Endothelial cell of umbilical vein (primary cell): ENCODE data around the gene GSG1L. TPM values are rescaled to one million over a fixed set of nuclear protein-coding genes. Genes with fewer than 3 reads are reported as not detected.

ENCODE experiments used
- BruUV-seq: library from RNA; stranded (reverse); fragments of 400-500 nt; replicated peaks from 2 replicates; lab custom pipeline; 2021; lab: Mats Ljungman, UMichigan
- CTCF ChIA-PET: fragments of 300-600, 350-600 bp; sonication (Branson Sonifier 250); formaldehyde crosslinking; loops from one replicate; lab custom pipeline; 2021; ENCODE audit warnings: antibody characterized with exemption, inconsistent platforms; lab: Charles Lee
- POLR2A ChIA-PET: fragments of 300-600, 350-600 bp; sonication (Branson Sonifier 250); formaldehyde crosslinking; loops from one replicate; lab custom pipeline; 2021; ENCODE audit warnings: antibody characterized with exemption, inconsistent platforms; lab: Charles Lee
- DNase-seq: peaks from one replicate; pipeline ENCODE4 v3.0.0-alpha.2; 2011; ENCODE audit warnings: low read depth, low spot score
- FAIRE-seq: peaks from 2 replicates; lab custom pipeline; 2011; peaks lifted over from hg19 to GRCh38; lab: Jason Lieb, UNC
- H2AFZ ChIP-seq: 2 replicates; pipeline ENCODE4 v1.6.0; 2012; ENCODE audit warnings: low read depth, low read length, control low read depth, inconsistent platforms
- H3K27ac ChIP-seq: 2 replicates; pipeline ENCODE4 v1.5.1; 2011; ENCODE audit warnings: low read depth, mild to moderate bottlenecking, control low read depth, low read length, moderate library complexity; ENCODE audit not compliant: insufficient read depth
- H3K27me3 ChIP-seq, 2 experiments: 2 replicates each; pipeline versions ENCODE4 v1.6.0 to v1.6.1; 2011; ENCODE audit warnings: low read length in 2 of 2, mixed read lengths in 1 of 2; ENCODE audit not compliant: control insufficient read depth in 2 of 2, insufficient read depth in 2 of 2
- H3K36me3 ChIP-seq, 2 experiments: 2 replicates in 1 of 2; 3 replicates in 1 of 2; pipeline ENCODE4 v1.5.1; 2011; ENCODE audit warnings: low read length in 2 of 2, mild to moderate bottlenecking in 1 of 2, moderate library complexity in 1 of 2; ENCODE audit not compliant: control insufficient read depth in 2 of 2, insufficient read depth in 2 of 2; ENCODE audit errors: extremely low read depth in 1 of 2
- H3K4me1 ChIP-seq: 3 replicates; pipeline ENCODE4 v1.5.1; 2011; ENCODE audit warnings: mild to moderate bottlenecking, low read length; ENCODE audit not compliant: control insufficient read depth, insufficient read depth; ENCODE audit errors: extremely low read depth
- H3K4me2 ChIP-seq: 2 replicates; pipeline ENCODE4 v1.6.1; 2011; ENCODE audit warnings: low read length, control low read depth, mixed read lengths; ENCODE audit not compliant: insufficient read depth
- H3K4me3 ChIP-seq, 3 experiments: fragments of 200-600 bp in 1 of 3; sonication (generic), shearing (Covaris generic) in 1 of 3; replicated peaks in 1 of 3; 2 replicates each; pipeline ENCODE4 v1.5.1; 2011 to 2016; ENCODE audit warnings: control low read depth in 3 of 3, low read length in 3 of 3, mild to moderate bottlenecking in 2 of 3, inconsistent platforms in 1 of 3, low read depth in 1 of 3, moderate library complexity in 1 of 3; ENCODE audit not compliant: insufficient read depth in 1 of 3
- H3K79me2 ChIP-seq: 2 replicates; pipeline ENCODE4 v1.6.0; 2012; ENCODE audit warnings: low read length, inconsistent platforms; ENCODE audit not compliant: control insufficient read depth, insufficient read depth
- H3K9ac ChIP-seq: replicated peaks from 2 replicates; pipeline ENCODE3; 2011; ENCODE audit warnings: low read length, control low read depth; ENCODE audit not compliant: insufficient read depth; ENCODE audit errors: extremely low read depth
- H3K9me1 ChIP-seq: replicated peaks from 3 replicates; pipeline ENCODE4 v1.6.0; 2011; ENCODE audit warnings: mild to moderate bottlenecking, low read length; ENCODE audit not compliant: control insufficient read depth, insufficient read depth; ENCODE audit errors: extremely low read depth
- H3K9me3 ChIP-seq: replicated peaks from 2 replicates; pipeline ENCODE4 v1.5.1; 2012; ENCODE audit warnings: low read length, inconsistent platforms; ENCODE audit not compliant: control insufficient read depth, insufficient read depth
- H4K20me1 ChIP-seq: replicated peaks from 2 replicates; pipeline ENCODE3; 2011; ENCODE audit warnings: mild to moderate bottlenecking, low read length; ENCODE audit not compliant: control insufficient read depth, insufficient read depth; ENCODE audit errors: extremely low read depth
- CTCF ChIP-seq, 2 donors: IDR thresholded peaks; 1 replicate in 1 of 2; 2 replicates in 1 of 2; pipeline ENCODE4 v1.5.1; 2011; ENCODE audit warnings: low read length in 2 of 2, mild to moderate bottlenecking in 2 of 2, moderate library complexity in 2 of 2, control low read depth in 1 of 2, inconsistent platforms in 1 of 2, low read depth in 1 of 2; ENCODE audit not compliant: insufficient read depth in 1 of 2; ENCODE audit errors: extremely low read depth in 1 of 2
- EZH2 ChIP-seq: IDR thresholded peaks from 2 replicates; pipeline ENCODE4 v1.6.1; 2012; ENCODE audit warnings: borderline replicate concordance, low read depth, mild to moderate bottlenecking, moderate library complexity, low read length, inconsistent platforms; ENCODE audit not compliant: severe bottlenecking
- FOS ChIP-seq: IDR thresholded peaks from 2 replicates; pipeline ENCODE4 v1.6.1; 2011; ENCODE audit warnings: mild to moderate bottlenecking, low read length, moderate library complexity, borderline replicate concordance; ENCODE audit not compliant: insufficient read depth
- GATA2 ChIP-seq: IDR thresholded peaks from 2 replicates; pipeline ENCODE4 v1.7.0; 2011; ENCODE audit warnings: low read depth, mild to moderate bottlenecking, moderate library complexity, mixed read lengths, low read length; ENCODE audit not compliant: insufficient read length, insufficient read depth
- JUN ChIP-seq: IDR thresholded peaks from 2 replicates; pipeline ENCODE4 v1.6.1; 2011; ENCODE audit warnings: borderline replicate concordance, low read depth; ENCODE audit not compliant: insufficient read length, insufficient read depth
- MAX ChIP-seq: IDR thresholded peaks from 2 replicates; pipeline ENCODE4 v1.6.1; 2011; ENCODE audit not compliant: insufficient read depth, insufficient read length
- MYC ChIP-seq: IDR thresholded peaks from one replicate; pipeline ENCODE4 v1.6.1; 2011; ENCODE audit warnings: mild to moderate bottlenecking, low read depth, low read length
- POLR2A ChIP-seq: IDR thresholded peaks from 2 replicates; pipeline ENCODE4 v1.6.1; 2012; ENCODE audit warnings: low read depth, mild to moderate bottlenecking, control low read depth, low read length
- POLR2AphosphoS5 ChIP-seq: IDR thresholded peaks from 2 replicates; pipeline ENCODE4 v1.6.1; 2012; ENCODE audit warnings: low read depth, mild to moderate bottlenecking, control low read depth, low read length, moderate library complexity; ENCODE audit not compliant: insufficient read depth
- dilution Hi-C: fragments of 300-500 bp; cut with MboI; formaldehyde crosslinking; loops from one replicate; pipeline ENCODE4 v1.15.0; 2019; ENCODE audit warnings: low sequenced_read_pairs; ENCODE audit not compliant: extremely low pct_ligation_motif_present
- intact Hi-C: fragments of 100-400 bp; cut with micrococcal nuclease; formaldehyde crosslinking; loops from one replicate; pipeline ENCODE4 v1.10.0; 2022
- polyA plus RNA-seq, 4 experiments: library from polyadenylated mRNA; depleted of rRNA in 3 of 4; stranded (reverse) in 3 of 4; unstranded in 1 of 4; fragments of >200 nt; gene quantifications; 2 replicates each; pipeline versions ENCODE4 v1.2.1 to v1.2.3, GENCODE V29; 2011 to 2012; ENCODE audit warnings: missing spikeins in 1 of 4
- total RNA-seq: library from RNA; stranded (reverse); gene quantifications from 2 replicates; pipeline ENCODE4 v1.2.3, GENCODE V29; 2021

Gene GSG1L
- total and polyA plus RNA-seq, 2 donors (not counting 3 experiments of a cell fraction or from before 2014, with no cell fraction given) = 0.06 TPM; not detected in 1

GRCh38 chr16:27922433-27922832, 141.1 kb downstream of the GSG1L start:
- no peaks in the 10 kb centered on the region for H3K9me3 ChIP-seq
- intact Hi-C loops (no loop called here), dilution Hi-C loops (no loop called here)
- no peak overlapping the region for H2AFZ ChIP-seq
- ChIA-PET CTCF (no interaction called here), POLR2A (no interaction called here)
- no peak overlapping the region for H3K4me3 ChIP-seq
- no TSS peak for BruUV-seq
- H3K79me2 ChIP-seq = no peaks in the 10 kb centered on the region
- no peak overlapping the region for H3K9ac ChIP-seq
- no peaks in the 10 kb centered on the region for H3K36me3 ChIP-seq
- TF ChIP-seq POLR2A (no peak), POLR2AphosphoS5 (no peak), CTCF (IDR thresholded peaks at IDR 0.05; ENCODE audit: extremely low read depth in 1 of 2, insufficient read depth in 1 of 2, low read depth in 1 of 2, low read length in 2 of 2) (no peak), FOS (no peak), GATA2 (no peak), JUN (no peak), MAX (no peak), EZH2 (no peak), MYC (no peak)
- DNase-seq (no peak), FAIRE-seq (no peak)
- no peaks in the 10 kb centered on the region for H4K20me1 ChIP-seq
- H3K4me1 ChIP-seq = no peaks in the 10 kb centered on the region
- H3K9me1 ChIP-seq = no peaks in the 10 kb centered on the region
- H3K4me2 ChIP-seq = no peak overlapping the region
- H3K27me3 ChIP-seq = no peaks in the 10 kb centered on the region
- no peak overlapping the region for H3K27ac ChIP-seq
